Smooth muscle cell (in vitro differentiated cells): ENCODE results near the gene WIZ. TPM values are rescaled to one million over a fixed set of nuclear protein-coding genes. Genes with fewer than 3 reads are reported as not detected.

Source experiments
- DNase-seq: peaks from one replicate; lab custom pipeline; 2025; ENCODE audit not compliant: unreplicated experiment; lab: John Stamatoyannopoulos, UW
- H2AFZ ChIP-seq: fragments of 200-600 bp; sonication (generic); 2 replicates; pipeline ENCODE4 v1.6.0; 2016; ENCODE audit warnings: antibody characterized with exemption, low read depth, mild to moderate bottlenecking
- H3F3A ChIP-seq: fragments of 200-600 bp; sonication (generic); 2 replicates; pipeline ENCODE4 v1.6.0; 2017; ENCODE audit warnings: antibody characterized with exemption, low read depth
- H3K27ac ChIP-seq: fragments of 200-600 bp; sonication (generic); 2 replicates; pipeline ENCODE4 v1.5.1; 2016; ENCODE audit warnings: low read depth, mild to moderate bottlenecking
- H3K27me3 ChIP-seq: fragments of 200-600 bp; sonication (generic); 2 replicates; pipeline ENCODE4 v1.6.1; 2016; ENCODE audit warnings: low read depth, mild to moderate bottlenecking
- H3K36me3 ChIP-seq: fragments of 200-600 bp; sonication (generic); 2 replicates; pipeline ENCODE4 v1.5.1; 2016; ENCODE audit warnings: low read depth
- H3K4me1 ChIP-seq: fragments of 200-600 bp; sonication (generic); 2 replicates; pipeline ENCODE4 v1.5.1; 2016; ENCODE audit warnings: low read depth
- H3K4me2 ChIP-seq: fragments of 200-600 bp; sonication (generic); 2 replicates; pipeline ENCODE4 v1.6.0; 2016; ENCODE audit warnings: mild to moderate bottlenecking
- H3K4me3 ChIP-seq: fragments of 200-600 bp; sonication (generic); 2 replicates; pipeline ENCODE4 v1.5.1; 2016; ENCODE audit warnings: mild to moderate bottlenecking
- H3K79me2 ChIP-seq: fragments of 200-600 bp; sonication (generic); 2 replicates; pipeline ENCODE4 v1.6.0; 2016; ENCODE audit warnings: low read depth, mild to moderate bottlenecking
- H3K9ac ChIP-seq: fragments of 200-600 bp; sonication (generic); 2 replicates; pipeline ENCODE4 v1.6.0; 2016; ENCODE audit warnings: low read depth
- H3K9me3 ChIP-seq: fragments of 200-600 bp; sonication (generic); replicated peaks from 2 replicates; pipeline ENCODE4 v1.5.1; 2016; ENCODE audit warnings: low read depth
- H4K20me1 ChIP-seq: fragments of 200-600 bp; sonication (generic); 2 replicates; pipeline ENCODE4 v1.6.0; 2016; ENCODE audit warnings: low read depth
- CTCF ChIP-seq: fragments of 200-600 bp; sonication (generic); IDR thresholded peaks from 2 replicates; pipeline ENCODE4 v1.5.1; 2017; ENCODE audit warnings: borderline replicate concordance, mild to moderate bottlenecking, antibody characterized with exemption; ENCODE audit not compliant: insufficient read depth, poor library complexity, severe bottlenecking
- WGBS: methylation state at CpG from one replicate; pipeline ENCODE4 v1.1.7; 2016; ENCODE audit warnings: low lambda C conversion rate; 5-methylcytosine and 5-hydroxymethylcytosine counted together
- polyA plus RNA-seq: library from polyadenylated mRNA; unstranded; fragments of >200 nt; fragmentation: Nextera tagmentation; extraction: Ambion mirVana; gene quantifications from 2 replicates; pipeline ENCODE4 v1.2.1, GENCODE V29; 2016
- total RNA-seq: library from RNA; depleted of rRNA; stranded (reverse); fragments of >200 nt; gene quantifications from 2 replicates; pipeline ENCODE4 v1.2.3, GENCODE V29; 2014

The WIZ gene
- total and polyA plus RNA-seq, 2 experiments from 2014 or later, result 23.1 to 40.5 TPM

DNA sequence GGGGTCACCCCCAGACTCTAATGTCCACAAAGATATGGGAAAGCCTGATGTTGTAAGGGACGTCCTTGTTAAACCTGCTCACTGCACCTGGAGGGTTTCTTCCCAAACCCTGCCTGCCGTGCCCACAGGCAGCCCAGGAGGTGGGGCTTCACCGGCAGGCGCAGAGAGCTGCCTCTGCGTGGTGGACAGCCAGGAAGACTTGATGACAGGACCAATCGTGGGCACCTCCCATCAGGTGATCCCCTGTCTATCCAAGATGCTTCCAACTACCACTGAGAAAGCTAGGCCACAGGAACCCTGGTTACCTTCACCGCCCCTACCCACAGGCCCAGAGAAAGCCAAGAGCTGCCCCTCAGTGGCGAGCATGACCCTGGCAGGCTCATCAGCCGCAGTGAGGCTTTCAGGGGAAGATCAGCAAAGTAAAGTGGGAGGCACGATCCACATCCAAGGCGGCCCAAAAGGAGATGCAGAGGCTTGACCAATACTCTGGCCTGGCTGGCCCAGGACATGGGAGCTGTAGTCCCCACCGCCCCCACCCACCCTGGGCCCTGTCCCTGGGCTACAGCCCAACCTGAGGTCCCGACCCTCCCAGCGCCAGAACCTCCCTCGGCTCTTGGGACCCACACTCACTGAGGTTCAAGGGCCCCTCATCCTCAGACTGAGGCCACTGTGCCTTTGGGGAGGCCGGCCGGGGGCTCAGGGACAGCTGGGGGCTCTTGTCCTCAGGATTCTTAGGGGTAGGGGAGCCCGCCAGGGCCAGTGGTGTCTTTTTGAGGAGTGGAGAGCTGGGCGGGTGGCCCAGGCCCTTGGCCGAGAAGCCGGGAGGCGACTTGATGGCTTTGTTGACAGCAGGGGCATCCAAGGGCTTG, 20.6 kb downstream of the WIZ start:
- no peaks in the 10 kb centered on the region for H3K27me3 ChIP-seq
- WGBS, result 97% methylated on average over 14 of the region's 22 CpGs
- H3K36me3 ChIP-seq, result peaks cover under 1% of the 10 kb centered on the region
- H2AFZ ChIP-seq, result no peak overlapping the region
- no peak overlapping the region for H3K4me3 ChIP-seq
- peaks cover 4% of the 10 kb centered on the region for H3F3A ChIP-seq
- peaks cover 14% of the 10 kb centered on the region for H3K4me1 ChIP-seq
- no peak for DNase-seq
- H3K9ac ChIP-seq, result no peak overlapping the region
- no peak overlapping the region for H3K4me2 ChIP-seq
- peaks cover 37% of the 10 kb centered on the region for H3K79me2 ChIP-seq
- H3K9me3 ChIP-seq, result no peaks in the 10 kb centered on the region
- H4K20me1 ChIP-seq, result peaks cover 45% of the 10 kb centered on the region
- TF ChIP-seq CTCF, result no peak
- no peak overlapping the region for H3K27ac ChIP-seq

DNA sequence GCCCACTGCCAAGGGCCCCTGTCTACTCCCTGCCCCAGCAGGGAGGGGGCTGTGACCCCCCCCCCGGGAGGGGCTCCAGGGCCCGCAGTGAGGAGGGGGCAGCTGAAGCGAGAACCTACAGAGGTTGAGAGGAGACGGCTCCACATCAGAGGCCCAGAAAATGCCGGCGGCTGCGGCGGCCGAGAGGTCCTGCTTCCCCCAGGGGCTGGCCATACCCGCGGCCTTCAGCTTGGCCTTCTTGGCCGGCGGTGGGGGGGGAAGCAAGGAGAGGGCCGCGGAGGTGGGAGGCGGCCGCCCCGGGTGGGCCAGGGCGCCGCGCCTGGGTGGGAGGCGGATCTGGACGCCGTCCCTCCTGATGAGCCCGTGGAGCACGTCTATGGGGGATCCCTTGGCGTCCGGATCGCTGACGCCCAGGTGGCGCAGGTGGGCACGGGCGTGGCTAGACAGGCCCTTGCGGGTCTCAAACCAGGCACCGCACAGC, 21.7 kb downstream of the WIZ start:
- H3F3A ChIP-seq, result no peaks in the 10 kb centered on the region
- H2AFZ ChIP-seq, result no peak overlapping the region
- H3K36me3 ChIP-seq, result peaks cover 12% of the 10 kb centered on the region
- no peak overlapping the region for H3K9ac ChIP-seq
- no peaks in the 10 kb centered on the region for H3K27me3 ChIP-seq
- no peaks in the 10 kb centered on the region for H3K9me3 ChIP-seq
- H3K79me2 ChIP-seq, result peaks cover 37% of the 10 kb centered on the region
- peaks cover 9% of the 10 kb centered on the region for H3K4me1 ChIP-seq
- H3K27ac ChIP-seq, result no peak overlapping the region
- over 99% methylated on average over 34 of the region's 35 CpGs for WGBS
- no peak for TF ChIP-seq CTCF
- H3K4me3 ChIP-seq, result no peak overlapping the region
- no peak overlapping the region for H3K4me2 ChIP-seq
- no peak for DNase-seq
- H4K20me1 ChIP-seq, result peaks cover 45% of the 10 kb centered on the region

DNA sequence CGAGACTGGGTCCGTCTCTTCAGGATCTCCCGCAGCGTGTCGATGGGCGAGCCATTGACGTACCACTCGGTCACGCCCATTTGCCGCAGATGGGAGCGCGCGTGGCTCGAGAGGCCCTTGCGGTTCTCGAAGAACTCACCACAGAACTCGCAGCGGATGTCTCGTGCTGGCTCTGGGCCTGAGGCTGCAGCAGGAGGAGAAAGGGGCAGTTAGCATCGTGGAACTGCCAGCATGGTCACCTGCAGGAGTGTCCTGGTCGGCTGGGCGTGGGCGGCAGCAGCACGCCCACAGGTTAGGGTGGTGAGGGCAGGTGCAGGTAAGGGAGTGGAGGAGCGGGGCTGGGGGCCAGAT, 22.4 kb downstream of the WIZ start:
- Histone ChIP-seq H3K27me3 (no peaks in the 10 kb centered on the region), H3K36me3 (peaks cover 14% of the 10 kb centered on the region), H3K4me1 (peaks cover 9% of the 10 kb centered on the region), H3F3A (no peaks in the 10 kb centered on the region), H3K27ac (no peak overlapping the region), H3K4me2 (no peak overlapping the region), H2AFZ (no peak overlapping the region), H3K79me2 (peaks cover 37% of the 10 kb centered on the region), H3K9ac (no peak overlapping the region), H4K20me1 (peaks cover 45% of the 10 kb centered on the region), H3K9me3 (no peaks in the 10 kb centered on the region), H3K4me3 (no peak overlapping the region)
- DNase-seq, result no peak
- WGBS, result 97% methylated on average over 25 of the region's 25 CpGs
- TF ChIP-seq CTCF, result no peak
